Thoracic aorta (tissue), 2 donors: ENCODE measurements around the gene SEMA6D. TPM values are rescaled to one million over a fixed set of nuclear protein-coding genes. Genes with fewer than 3 reads are reported as not detected.

ENCODE experiments used
- ATAC-seq: fragments of 150-250 bp; one replicate; pipeline ENCODE4 v1.8.0; 2017; ENCODE audit warnings: low read depth; ENCODE audit not compliant: insufficient number of reproducible peaks, low FRiP score
- DNase-seq: peaks from one replicate; pipeline ENCODE4 v3.0.0-alpha.2; 2020; ENCODE audit warnings: low spot score
- H3K27ac ChIP-seq, 2 donors: fragments of 200-600 bp; sonication (generic); 1 replicate in 1 of 2; 2 replicates in 1 of 2; pipeline ENCODE4 v1.5.1; 2016; ENCODE audit warnings: mild to moderate bottlenecking in 2 of 2, moderate library complexity in 2 of 2
- H3K27me3 ChIP-seq: fragments of 200-600 bp; sonication (generic); replicated peaks from 2 replicates; pipeline ENCODE4 v1.6.0; 2016; ENCODE audit warnings: mild to moderate bottlenecking; ENCODE audit not compliant: insufficient read depth
- H3K36me3 ChIP-seq: fragments of 200-600 bp; sonication (generic); one replicate; pipeline ENCODE4 v1.5.1; 2016
- H3K4me1 ChIP-seq, 2 donors: fragments of 200-600 bp; sonication (generic); 1 replicate in 1 of 2; 2 replicates in 1 of 2; pipeline versions ENCODE4 v1.5.1 to v1.6.0; 2016; ENCODE audit warnings: low read depth in 2 of 2, mild to moderate bottlenecking in 1 of 2; ENCODE audit not compliant: control insufficient read depth in 1 of 2
- H3K4me3 ChIP-seq: fragments of 200-600 bp; sonication (generic); 2 replicates; pipeline ENCODE4 v1.5.1; 2016; ENCODE audit warnings: mild to moderate bottlenecking
- H3K9me3 ChIP-seq: fragments of 200-600 bp; sonication (generic); 2 replicates; pipeline ENCODE4 v1.5.1; 2016
- CTCF ChIP-seq: fragments of 200-600 bp; sonication (generic); IDR thresholded peaks from one replicate; pipeline ENCODE4 v1.5.1; 2019; ENCODE audit warnings: antibody characterized with exemption
- total RNA-seq, 2 donors: library from RNA; depleted of rRNA; stranded (reverse); fragments of >200 nt; gene quantifications; one replicate each; pipeline versions ENCODE4 v1.1.0 to v1.2.3, GENCODE V29; 2016

The SEMA6D gene
- total RNA-seq, 2 donors from 2014 or later = 12.9 to 15.3 TPM

- no peak for DNase-seq
- H3K27ac ChIP-seq = peak overlapping the region; percentile 86 to 88
- H3K4me1 ChIP-seq = peaks cover 16 to 39% of the 10 kb centered on the region in 2 donors
These were observed 789 bp upstream of the SEMA6D start for GRCh38 chr15:47716516-47716915.

GRCh38 chr15:47718497-47719437 lies 1.5 kb downstream of the SEMA6D start:
- H3K4me1 ChIP-seq = peaks cover 26 to 61% of the 10 kb centered on the region in 2 donors
- no peak for DNase-seq
- no peak for TF ChIP-seq CTCF
- H3K27ac ChIP-seq = peak overlapping the region; percentile 86 to 88
- H3K27me3 ChIP-seq = no peaks in the 10 kb centered on the region
- no peaks in the 10 kb centered on the region for H3K36me3 ChIP-seq
- peak overlapping the region; percentile 89 for H3K4me3 ChIP-seq
- no peak for ATAC-seq
- no peaks in the 10 kb centered on the region for H3K9me3 ChIP-seq

More at GRCh38 chr15:47716516-47716915, 789 bp upstream of the SEMA6D start:
- Histone ChIP-seq H3K4me3 (peak overlapping the region; percentile 89), H3K27me3 (no peaks in the 10 kb centered on the region), H3K9me3 (no peaks in the 10 kb centered on the region), H3K36me3 (no peaks in the 10 kb centered on the region)
- TF ChIP-seq CTCF = no peak
- no peak for ATAC-seq

GRCh38 chr15:47719730-47720129 lies 2.4 kb downstream of the SEMA6D start:
- Histone ChIP-seq H3K4me1 (peaks cover 26 to 71% of the 10 kb centered on the region in 2 donors), H3K4me3 (peak overlapping the region; percentile 89), H3K27ac (peak overlapping the region; percentile 86 to 88), H3K27me3 (no peaks in the 10 kb centered on the region), H3K9me3 (no peaks in the 10 kb centered on the region), H3K36me3 (no peaks in the 10 kb centered on the region)
- DNase-seq (no peak), ATAC-seq (no peak)
- no peak for TF ChIP-seq CTCF

- DNase-seq (no peak), ATAC-seq (no peak)
- Histone ChIP-seq H3K36me3 (no peaks in the 10 kb centered on the region), H3K4me3 (peak overlapping the region; percentile 89), H3K9me3 (no peaks in the 10 kb centered on the region), H3K4me1 (peaks cover 32 to 75% of the 10 kb centered on the region in 2 donors), H3K27ac (peak overlapping the region; percentile 42 to 86), H3K27me3 (no peaks in the 10 kb centered on the region)
- no peak for TF ChIP-seq CTCF
These were observed 3.2 kb downstream of the SEMA6D start for GRCh38 chr15:47720555-47720954.

- TF ChIP-seq CTCF = no peak
- no peaks in the 10 kb centered on the region for H3K9me3 ChIP-seq
- peak overlapping the region; percentile 89 for H3K4me3 ChIP-seq
- H3K4me1 ChIP-seq = peaks cover 27 to 75% of the 10 kb centered on the region in 2 donors
- no peaks in the 10 kb centered on the region for H3K27me3 ChIP-seq
- no peaks in the 10 kb centered on the region for H3K36me3 ChIP-seq
- H3K27ac ChIP-seq = peak overlapping the region; percentile 51 to 86
- DNase-seq = no peak
- no peak for ATAC-seq
These were observed 4.4 kb downstream of the SEMA6D start for GRCh38 chr15:47721676-47722075.
